SJCRH30 (cell line): ENCODE data around the gene RASGEF1C. TPM values are rescaled to one million over a fixed set of nuclear protein-coding genes. Genes with fewer than 3 reads are reported as not detected.
A peak's percentile ranks its signal among the peaks of the same experiment; 100 is the strongest.

Source experiments
- DNase-seq, 2 experiments: peaks; one replicate each; pipeline ENCODE4 v3.0.0-alpha.2; 2015 to 2020
- H3K27ac ChIP-seq: fragments of 250-450 bp; sonication (Bioruptor Pico); 2 replicates; pipeline ENCODE4 v1.5.1; 2020; ENCODE audit warnings: mild to moderate bottlenecking, moderate library complexity
- H3K27me3 ChIP-seq: fragments of 250-450 bp; sonication (Bioruptor Pico); 2 replicates; pipeline ENCODE4 v1.5.1; 2020; ENCODE audit warnings: mild to moderate bottlenecking, moderate library complexity
- H3K36me3 ChIP-seq: fragments of 250-450 bp; sonication (Bioruptor Pico); 2 replicates; pipeline ENCODE4 v1.5.1; 2020; ENCODE audit warnings: mild to moderate bottlenecking, moderate library complexity
- H3K4me1 ChIP-seq: fragments of 250-450 bp; sonication (Bioruptor Pico); 2 replicates; pipeline ENCODE4 v1.5.1; 2020; ENCODE audit warnings: mild to moderate bottlenecking, moderate library complexity
- H3K4me3 ChIP-seq: fragments of 250-450 bp; sonication (Bioruptor Pico); 2 replicates; pipeline ENCODE4 v1.5.1; 2020; ENCODE audit warnings: mild to moderate bottlenecking, moderate library complexity
- H3K9me3 ChIP-seq: fragments of 250-450 bp; sonication (Bioruptor Pico); replicated peaks from 2 replicates; pipeline ENCODE4 v1.5.1; 2020; ENCODE audit warnings: mild to moderate bottlenecking, moderate library complexity
- total RNA-seq: library from RNA; depleted of rRNA; stranded (reverse); fragments of >200 nt; shearing (Covaris generic); gene quantifications from 2 replicates; pipeline ENCODE4 v1.2.3, GENCODE V29; 2014

The RASGEF1C gene
- total RNA-seq, 1 experiment from 2014 or later = not detected

DNA sequence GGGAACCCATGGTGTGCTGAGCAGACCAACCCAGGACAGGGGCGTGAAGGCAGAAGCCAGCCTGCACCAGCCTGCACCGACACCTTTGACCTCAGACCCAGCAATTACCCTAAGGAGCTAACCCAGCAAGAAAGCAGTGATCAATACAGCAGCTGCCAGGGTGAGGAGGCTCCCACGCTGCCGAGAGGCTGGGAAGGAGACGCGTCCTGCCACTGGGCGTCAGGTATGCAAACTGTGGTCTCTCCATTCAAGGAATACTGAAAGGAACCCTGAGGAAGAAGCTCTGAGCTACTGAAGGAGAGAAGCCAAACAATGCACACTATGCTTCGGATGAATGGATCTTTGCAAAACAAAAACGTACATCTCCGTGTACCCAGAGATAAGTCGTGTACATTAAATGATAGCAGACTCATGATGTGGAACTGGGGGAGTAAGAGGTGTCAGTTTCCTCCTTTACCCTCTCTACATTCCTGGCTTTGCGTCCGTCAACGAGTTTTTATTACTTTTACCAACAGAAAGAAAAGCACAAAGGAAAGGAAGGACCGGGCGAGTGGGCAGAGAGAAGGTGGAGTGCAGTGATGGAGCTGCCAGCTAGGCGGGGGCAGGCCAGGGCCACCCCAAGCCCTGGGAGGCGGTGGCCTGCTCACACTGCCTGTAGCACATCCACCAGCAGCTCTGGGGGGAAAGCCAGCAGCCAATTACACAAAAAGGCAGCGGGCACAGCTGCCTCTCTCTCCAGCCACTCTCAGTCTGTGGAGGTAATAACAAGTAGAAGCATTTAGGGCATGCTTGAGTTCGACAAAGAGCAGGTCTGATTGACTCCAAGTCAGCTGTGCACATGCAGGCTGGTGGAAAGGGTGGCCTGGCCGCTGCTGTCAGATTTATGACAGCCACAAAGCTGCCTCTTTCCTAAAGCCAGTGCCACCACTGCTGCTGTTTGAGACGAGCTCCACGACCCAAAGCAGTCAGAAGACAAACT, 29.3 kb downstream of the RASGEF1C start:
- H3K9me3 ChIP-seq = no peaks in the 10 kb centered on the region
- DNase-seq = peak in 1 of 2 experiments; percentile 51
- H3K36me3 ChIP-seq = no peaks in the 10 kb centered on the region
- H3K27ac ChIP-seq = no peak overlapping the region
- peaks cover 25% of the 10 kb centered on the region for H3K4me1 ChIP-seq
- no peak overlapping the region for H3K4me3 ChIP-seq
- H3K27me3 ChIP-seq = no peaks in the 10 kb centered on the region

DNA sequence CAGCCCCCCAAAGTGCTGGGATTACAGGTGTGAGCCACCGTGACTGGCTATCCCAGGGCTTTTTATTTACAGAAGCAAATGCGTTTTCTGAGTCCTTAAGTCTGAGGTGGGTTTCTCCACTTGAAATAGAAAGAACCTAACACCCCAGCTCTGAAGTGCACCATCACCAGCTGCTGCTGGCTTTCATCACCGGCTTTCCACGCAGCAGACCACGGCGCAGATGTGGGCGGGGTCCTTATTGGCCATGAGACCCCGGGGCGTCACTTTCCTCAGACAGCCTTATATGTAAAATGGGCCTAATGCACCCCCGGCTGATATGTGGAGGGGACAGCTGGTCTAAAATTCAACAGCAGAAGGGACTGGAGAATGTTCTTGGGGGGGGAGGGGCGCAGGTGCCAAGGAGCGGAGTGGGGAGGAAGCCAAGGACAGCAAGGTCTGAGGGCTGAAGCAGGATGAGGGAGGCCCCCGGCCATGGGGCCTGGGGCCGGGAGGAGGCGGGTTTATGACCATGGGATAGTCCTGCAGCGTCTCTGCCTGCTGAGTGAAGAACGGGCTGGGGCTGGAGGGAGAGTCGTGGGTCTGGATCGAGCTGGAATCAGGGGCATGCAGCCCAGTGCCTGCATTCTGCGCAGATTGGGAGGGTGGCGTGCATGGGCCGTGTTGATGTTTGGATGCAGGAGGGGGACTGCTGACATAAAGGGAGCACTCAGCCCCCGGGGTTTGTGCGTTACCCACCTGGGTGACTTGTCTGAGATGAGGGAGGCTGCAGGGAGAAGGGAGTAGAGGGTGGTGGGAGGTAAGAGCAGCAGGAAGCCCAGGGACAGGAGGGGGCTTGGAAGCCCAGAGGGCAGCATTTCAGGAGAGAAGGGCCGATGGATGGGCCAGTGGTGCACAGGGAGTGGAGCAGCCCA, 30.2 kb downstream of the RASGEF1C start:
- H3K27me3 ChIP-seq = no peaks in the 10 kb centered on the region
- no peak overlapping the region for H3K27ac ChIP-seq
- no peak overlapping the region for H3K4me3 ChIP-seq
- H3K4me1 ChIP-seq = peaks cover 31% of the 10 kb centered on the region
- DNase-seq = peak; percentile 38 to 67
- no peaks in the 10 kb centered on the region for H3K9me3 ChIP-seq
- no peaks in the 10 kb centered on the region for H3K36me3 ChIP-seq

DNA sequence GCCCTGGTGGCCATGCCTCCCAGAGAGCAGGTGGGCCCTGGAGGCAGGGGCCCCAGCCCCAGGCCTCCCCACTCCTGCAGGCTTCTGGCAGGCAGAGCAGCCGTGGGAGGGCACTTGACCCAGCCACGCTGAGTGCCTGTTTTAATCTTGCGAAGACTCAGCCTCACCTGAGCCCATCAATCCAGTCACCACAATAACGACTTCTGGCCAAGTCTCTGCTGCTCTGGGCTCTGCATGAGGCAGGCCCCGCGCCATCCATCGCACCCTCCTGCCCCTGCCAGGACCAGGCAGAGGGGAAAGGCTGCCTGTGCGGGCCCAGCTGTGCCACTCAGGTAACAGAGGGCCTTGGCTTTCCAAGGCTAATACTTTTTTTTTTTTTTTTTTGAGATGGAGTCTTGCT, 32.8 kb downstream of the RASGEF1C start:
- H3K27me3 ChIP-seq = no peaks in the 10 kb centered on the region
- H3K4me1 ChIP-seq = peaks cover 37% of the 10 kb centered on the region
- no peak for DNase-seq
- H3K36me3 ChIP-seq = no peaks in the 10 kb centered on the region
- H3K4me3 ChIP-seq = no peak overlapping the region
- H3K27ac ChIP-seq = no peak overlapping the region
- no peaks in the 10 kb centered on the region for H3K9me3 ChIP-seq

DNA sequence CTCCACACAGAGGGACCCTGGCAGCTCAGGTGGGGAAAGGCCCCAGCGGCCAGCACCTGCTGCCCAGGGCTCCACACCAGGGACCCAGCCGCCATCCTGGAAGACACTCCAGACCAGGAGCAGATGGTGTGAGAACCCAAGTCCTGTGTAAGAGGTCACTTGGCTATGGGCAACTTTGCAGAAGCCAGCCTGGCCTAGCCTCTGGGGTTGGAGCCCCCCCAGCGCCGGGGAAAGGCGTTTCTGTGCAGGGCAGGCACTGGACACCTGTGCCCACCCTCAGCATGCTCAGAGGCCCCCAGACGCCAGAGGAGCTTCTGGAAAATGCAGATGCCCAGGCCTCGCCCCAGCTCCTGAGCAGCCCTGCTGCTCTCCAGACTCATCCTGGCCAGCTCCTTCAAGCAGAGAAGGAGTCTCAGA, 34.0 kb downstream of the RASGEF1C start:
- no peak for DNase-seq
- no peak overlapping the region for H3K4me3 ChIP-seq
- no peak overlapping the region for H3K27ac ChIP-seq
- H3K4me1 ChIP-seq = peaks cover 44% of the 10 kb centered on the region
- no peaks in the 10 kb centered on the region for H3K27me3 ChIP-seq
- no peaks in the 10 kb centered on the region for H3K9me3 ChIP-seq
- H3K36me3 ChIP-seq = no peaks in the 10 kb centered on the region

DNA sequence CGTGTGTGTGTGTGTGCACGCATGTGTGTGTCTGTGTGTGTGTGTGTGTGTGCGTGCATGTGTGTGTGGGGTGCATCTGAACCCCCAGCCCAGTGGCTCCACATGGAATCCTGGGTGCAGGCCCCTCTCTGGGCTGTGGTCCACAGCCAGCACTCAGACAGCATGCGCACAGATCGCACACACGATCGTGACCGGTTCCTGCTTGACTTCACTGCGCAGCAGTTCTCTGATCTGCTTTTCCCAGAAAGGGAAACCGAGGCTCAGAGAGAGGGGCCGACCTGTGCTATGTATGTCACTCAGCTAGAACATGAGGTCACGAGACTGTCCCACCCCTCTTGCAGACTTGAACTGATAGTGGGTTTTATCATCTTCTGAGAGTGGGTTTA, 34.4 kb downstream of the RASGEF1C start:
- DNase-seq = no peak

DNA sequence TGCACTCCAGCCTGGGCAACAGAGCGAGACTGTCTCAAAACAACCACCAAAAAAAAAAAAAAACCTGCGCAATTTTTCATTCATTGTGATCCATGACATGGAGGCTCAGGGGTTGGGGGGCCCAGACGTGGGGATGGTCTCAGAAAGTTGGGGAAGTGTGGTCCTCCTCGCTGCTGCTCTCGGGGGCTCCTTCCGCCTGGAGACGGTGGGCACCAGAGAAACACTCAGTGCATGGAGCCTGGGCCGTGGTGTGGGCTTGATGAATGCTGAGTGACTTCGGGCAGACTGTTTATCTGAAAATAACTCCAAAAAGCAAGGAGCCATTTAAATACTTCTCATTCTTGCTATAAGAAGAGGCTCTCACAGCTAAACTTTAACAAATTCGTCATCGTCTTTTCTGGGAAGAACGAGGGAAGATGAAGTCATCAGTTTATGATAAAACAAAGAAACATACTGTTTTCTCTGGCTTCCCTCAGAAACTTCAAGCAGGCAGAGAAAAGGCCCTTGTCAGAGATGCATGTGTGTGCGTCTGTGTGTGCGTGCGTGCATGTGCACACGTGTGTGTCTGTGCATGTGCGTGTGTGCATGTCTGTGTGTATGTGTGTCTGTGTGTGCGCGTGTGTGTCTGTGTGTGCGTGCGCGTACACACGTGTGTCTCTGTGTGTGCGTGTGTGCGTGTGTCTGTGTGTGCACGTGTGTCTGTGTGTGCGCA, 35.0 kb downstream of the RASGEF1C start:
- H3K27me3 ChIP-seq = no peaks in the 10 kb centered on the region
- DNase-seq = peak in 1 of 2 experiments; percentile 36
- H3K27ac ChIP-seq = no peak overlapping the region
- H3K4me1 ChIP-seq = peaks cover 40% of the 10 kb centered on the region
- no peaks in the 10 kb centered on the region for H3K36me3 ChIP-seq
- H3K4me3 ChIP-seq = no peak overlapping the region
- no peaks in the 10 kb centered on the region for H3K9me3 ChIP-seq

More for the DNA sequence above, 34.4 kb downstream of the RASGEF1C start:
- H3K27ac ChIP-seq = no peak overlapping the region
- H3K4me1 ChIP-seq = peaks cover 43% of the 10 kb centered on the region
- H3K4me3 ChIP-seq = no peak overlapping the region
- H3K9me3 ChIP-seq = no peaks in the 10 kb centered on the region
- no peaks in the 10 kb centered on the region for H3K27me3 ChIP-seq
- no peaks in the 10 kb centered on the region for H3K36me3 ChIP-seq

DNA sequence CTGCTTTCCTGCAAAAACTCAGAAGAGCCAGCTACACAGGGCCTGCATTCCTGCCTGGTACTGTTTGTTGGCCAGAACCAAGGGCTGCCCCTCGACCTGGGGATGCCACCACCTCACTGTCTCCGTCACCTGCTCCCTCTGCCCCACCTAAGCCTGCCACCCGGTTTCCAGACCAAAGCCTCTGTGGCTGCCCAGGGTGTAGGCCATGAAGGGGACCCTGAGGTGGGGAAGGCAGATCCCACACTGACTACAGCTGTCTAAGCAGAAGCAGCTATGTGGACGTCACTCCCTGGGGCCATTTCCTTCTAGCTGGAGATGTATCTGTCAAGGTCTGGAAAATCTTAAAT, 35.8 kb downstream of the RASGEF1C start:
- no peaks in the 10 kb centered on the region for H3K9me3 ChIP-seq
- H3K4me1 ChIP-seq = peaks cover 34% of the 10 kb centered on the region
- no peak for DNase-seq
- H3K27ac ChIP-seq = no peak overlapping the region
- H3K4me3 ChIP-seq = no peak overlapping the region
- no peaks in the 10 kb centered on the region for H3K36me3 ChIP-seq
- H3K27me3 ChIP-seq = no peaks in the 10 kb centered on the region

DNA sequence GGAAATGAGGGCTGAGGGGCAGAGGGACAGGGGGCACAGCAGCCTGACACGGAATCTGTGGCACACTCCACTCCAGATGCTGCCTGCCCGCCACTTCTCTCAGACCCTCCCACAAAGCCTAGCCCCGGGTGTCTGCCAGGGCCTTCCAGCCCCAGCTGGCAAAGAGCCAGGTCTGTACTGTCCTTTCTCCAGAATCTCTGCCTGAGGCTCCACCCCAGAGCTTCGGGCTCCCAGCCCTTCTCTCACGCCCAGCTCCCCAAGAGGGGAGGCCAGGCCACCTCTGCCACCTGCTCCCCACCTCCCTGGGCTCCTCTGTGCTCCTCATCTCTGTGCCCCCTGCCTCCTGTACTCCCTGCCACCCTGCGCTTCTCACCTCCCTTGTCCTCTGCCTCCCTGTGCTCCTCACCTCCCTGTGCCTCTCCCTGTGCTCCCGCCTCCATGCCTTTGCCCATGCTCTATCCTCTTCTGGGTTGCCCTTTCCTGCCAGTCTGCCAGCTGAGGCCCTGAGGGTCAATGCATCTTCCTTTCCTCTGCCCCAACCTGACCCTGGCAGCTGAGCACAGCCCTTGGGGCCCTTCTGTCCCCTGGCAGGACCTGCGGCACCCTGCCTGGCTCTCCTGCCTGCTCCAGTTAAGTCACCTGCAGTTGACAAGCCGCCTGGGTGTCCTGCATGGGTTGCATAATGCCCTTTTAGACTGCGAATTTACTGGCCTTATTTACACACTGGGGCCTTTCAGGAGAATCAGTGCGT, 36.4 kb downstream of the RASGEF1C start:
- Histone ChIP-seq H3K9me3 (no peaks in the 10 kb centered on the region), H3K27ac (no peak overlapping the region), H3K4me1 (peaks cover 30% of the 10 kb centered on the region), H3K27me3 (no peaks in the 10 kb centered on the region), H3K36me3 (no peaks in the 10 kb centered on the region), H3K4me3 (no peak overlapping the region)
- DNase-seq = peak; percentile 70 to 83

DNA sequence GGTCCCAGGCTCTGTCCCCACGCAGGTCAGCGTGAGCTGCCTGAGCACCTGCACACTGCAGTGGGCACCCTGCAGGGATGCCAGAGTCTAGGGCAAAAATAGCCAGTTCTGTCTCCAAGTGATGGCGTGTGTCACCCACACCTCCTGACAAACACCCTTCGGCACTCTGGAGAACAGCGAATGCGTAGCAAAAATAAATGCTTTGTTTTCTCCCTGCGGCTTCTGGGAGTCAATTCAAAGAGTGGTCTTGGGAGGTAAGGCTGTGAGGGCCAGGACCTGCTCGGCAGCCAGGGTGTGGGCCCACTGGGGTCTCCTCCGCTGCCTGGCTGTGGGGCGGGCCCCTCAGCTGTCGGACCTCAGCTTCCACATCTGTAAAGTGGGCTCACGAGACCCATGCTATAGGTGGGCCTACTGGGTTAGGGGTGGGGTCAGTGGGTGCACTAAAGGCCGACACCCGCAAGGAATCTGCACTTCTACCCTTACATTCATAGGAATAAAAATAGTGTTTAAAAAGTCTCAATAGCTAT, 37.4 kb downstream of the RASGEF1C start:
- no peak for DNase-seq
- H3K4me1 ChIP-seq = peaks cover 24% of the 10 kb centered on the region
- H3K27ac ChIP-seq = no peak overlapping the region
- H3K4me3 ChIP-seq = no peak overlapping the region
- no peaks in the 10 kb centered on the region for H3K9me3 ChIP-seq
- no peaks in the 10 kb centered on the region for H3K36me3 ChIP-seq
- H3K27me3 ChIP-seq = no peaks in the 10 kb centered on the region

DNA sequence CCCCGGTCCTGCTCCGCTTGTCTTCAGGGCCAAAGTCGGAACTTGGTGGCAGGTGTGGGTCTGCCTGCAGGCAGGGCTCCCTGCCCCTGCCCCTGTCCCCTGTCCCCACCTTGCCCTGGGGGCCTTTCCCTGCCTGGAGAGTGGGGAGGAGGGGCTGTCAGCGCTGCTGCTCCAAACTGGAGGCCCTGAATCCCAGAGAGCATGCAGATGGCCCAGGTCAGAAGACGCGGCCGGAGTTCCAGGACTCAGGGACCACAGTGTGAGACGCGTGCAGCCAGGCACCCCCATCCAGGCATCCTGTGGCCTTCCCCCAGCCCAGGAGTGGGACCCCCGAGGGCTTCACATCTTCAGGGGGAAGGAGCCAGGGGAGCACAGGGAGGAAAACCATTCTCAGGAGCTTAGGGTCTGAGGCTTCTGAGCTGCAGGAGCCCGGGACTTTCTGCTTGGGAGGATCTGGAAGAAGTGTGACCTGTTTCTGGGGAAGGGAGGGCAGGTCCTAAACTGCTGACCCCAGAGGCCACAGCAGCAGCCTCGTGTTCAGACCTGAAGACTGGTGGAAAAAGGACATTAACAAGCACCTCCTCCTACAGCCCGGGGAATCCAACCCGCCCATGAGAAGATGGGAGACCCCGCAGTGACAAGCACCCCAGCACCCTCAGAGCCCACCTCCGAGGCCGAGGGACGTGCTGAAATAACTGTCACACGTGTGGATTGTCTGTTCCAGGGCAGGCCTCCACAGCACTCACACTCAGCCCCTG, 38.0 kb downstream of the RASGEF1C start:
- no peaks in the 10 kb centered on the region for H3K27me3 ChIP-seq
- H3K9me3 ChIP-seq = no peaks in the 10 kb centered on the region
- no peak for DNase-seq
- H3K4me3 ChIP-seq = no peak overlapping the region
- peaks cover 23% of the 10 kb centered on the region for H3K4me1 ChIP-seq
- H3K27ac ChIP-seq = no peak overlapping the region
- no peaks in the 10 kb centered on the region for H3K36me3 ChIP-seq

DNA sequence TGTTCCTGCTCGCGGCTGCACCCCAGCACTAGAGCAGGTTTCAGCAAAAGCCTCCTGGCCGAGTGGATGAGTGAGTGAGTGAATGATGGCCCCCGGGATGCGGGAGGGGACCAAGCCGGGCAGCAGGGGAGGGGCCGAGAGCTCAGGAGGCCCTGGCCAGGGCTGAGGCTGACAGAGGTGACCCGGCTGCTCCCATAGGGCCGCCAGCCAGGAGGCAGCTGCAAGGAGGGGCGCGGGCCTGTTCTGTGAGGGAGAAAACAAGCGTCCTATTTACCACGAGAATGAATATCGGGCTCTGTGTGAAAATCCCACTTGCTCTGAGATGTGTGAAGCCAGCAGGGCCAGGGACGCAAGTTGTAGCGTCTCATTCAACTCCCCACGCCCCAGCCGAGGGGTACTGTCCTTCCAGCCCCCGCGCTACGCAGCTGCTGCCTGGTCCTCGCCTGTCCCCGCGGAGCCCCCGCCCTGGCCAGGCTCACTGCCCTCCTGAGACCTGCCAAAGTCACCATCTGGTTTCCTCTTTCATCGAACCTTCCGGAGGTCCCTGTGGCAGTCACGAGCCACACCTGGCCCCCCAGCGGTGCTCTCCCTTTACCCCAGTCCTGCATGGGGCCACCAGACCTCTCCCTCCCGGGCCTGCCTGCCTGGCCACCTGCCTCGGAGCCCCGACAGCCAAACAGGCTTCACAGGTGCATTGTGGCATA, 38.8 kb downstream of the RASGEF1C start:
- Histone ChIP-seq H3K27me3 (no peaks in the 10 kb centered on the region), H3K27ac (no peak overlapping the region), H3K4me3 (peak overlapping the region; percentile 46), H3K36me3 (no peaks in the 10 kb centered on the region), H3K9me3 (no peaks in the 10 kb centered on the region), H3K4me1 (peaks cover 23% of the 10 kb centered on the region)
- DNase-seq = peak; percentile 69 to 80

DNA sequence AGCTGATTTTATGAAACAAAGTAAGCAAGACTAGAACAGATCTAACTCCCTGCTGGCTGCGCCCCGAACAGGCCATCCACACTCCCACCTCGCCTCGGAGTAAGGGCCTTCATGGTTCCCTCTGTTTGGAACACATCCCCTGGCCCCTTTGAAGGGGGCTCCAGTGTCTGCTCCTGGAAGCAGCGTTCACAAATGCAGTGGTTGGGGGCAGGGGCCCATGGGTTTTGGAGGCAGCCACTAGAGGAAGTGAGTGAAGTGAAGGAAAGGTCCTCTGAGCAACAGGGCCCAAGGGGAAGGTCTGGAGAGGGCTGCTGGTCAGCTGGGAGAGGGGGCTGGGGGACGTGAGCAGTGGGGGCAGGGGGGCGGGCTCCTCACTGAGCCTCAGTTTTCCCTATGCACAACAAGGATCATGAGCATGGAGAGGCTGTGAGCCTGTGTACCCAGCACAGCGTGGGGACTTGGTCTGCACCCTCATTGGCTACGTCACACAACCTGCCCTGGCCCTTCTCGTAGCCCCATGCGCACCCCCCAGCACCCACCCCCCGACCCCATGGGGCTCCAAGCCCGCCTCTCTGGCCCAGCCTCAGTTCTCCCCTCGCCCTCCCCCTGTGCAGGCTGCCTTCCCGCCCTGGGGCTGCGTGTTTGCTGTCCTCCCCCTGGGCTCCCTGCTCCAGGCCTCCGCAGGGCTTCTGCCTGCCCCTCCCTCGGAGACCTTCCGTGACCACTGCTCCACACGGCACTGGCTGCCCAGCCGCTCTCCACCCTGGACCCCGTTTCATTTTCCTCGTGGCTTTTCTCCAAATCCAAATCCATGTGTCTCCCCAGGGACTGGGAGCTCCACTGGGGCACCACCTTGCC, 39.5 kb downstream of the RASGEF1C start:
- no peak for DNase-seq
- Histone ChIP-seq H3K27me3 (no peaks in the 10 kb centered on the region), H3K36me3 (no peaks in the 10 kb centered on the region), H3K4me1 (peaks cover 23% of the 10 kb centered on the region), H3K9me3 (no peaks in the 10 kb centered on the region), H3K4me3 (peak overlapping the region; percentile 46), H3K27ac (no peak overlapping the region)
